Forelimb muscle (tissue), 1 donor: ENCODE results near the gene MESD. TPM values are rescaled to one million over a fixed set of nuclear protein-coding genes. Genes with fewer than 3 reads are reported as not detected.

Experiments used
- DNase-seq: peaks from one replicate; pipeline ENCODE4 v3.0.0-alpha.2; 2013; ENCODE audit warnings: low read depth
- polyA plus RNA-seq: library from polyadenylated mRNA; unstranded; fragments of 120-200 nt; gene quantifications from one replicate; pipeline ENCODE4 v1.2.1, GENCODE V29; 2013; ENCODE audit not compliant: insufficient read length

Gene MESD
- polyA plus RNA-seq, 1 donor = 18.7 TPM

- DNase-seq = no peak
These were observed 84.6 kb downstream of the MESD start for GRCh38 chr15:80904998-80905397.

- DNase-seq = no peak
These were observed 87.3 kb downstream of the MESD start for GRCh38 chr15:80902298-80902801.

GRCh38 chr15:80898040-80898439, 91.6 kb downstream of the MESD start:
- DNase-seq = no peak

Other genes starting within 250 kb of the MESD start
- gene CEMIP, start 210.4 kb downstream of the MESD start, polyA plus RNA-seq = 2.4 TPM
- 14.0 TPM for gene TLNRD1, start 11.1 kb upstream of the MESD start, polyA plus RNA-seq
- 0.37 TPM for gene CFAP161, start 144.5 kb upstream of the MESD start, polyA plus RNA-seq
- 6.6 TPM for gene IL16, start 207.1 kb upstream of the MESD start, polyA plus RNA-seq